ENCODE data around the gene MANEAL. TPM values are rescaled to one million over a fixed set of nuclear protein-coding genes. Genes with fewer than 3 reads are reported as not detected.
A peak's percentile ranks its signal among the peaks of the same experiment; 100 is the strongest.

Gene MANEAL
- total RNA-seq, 2 experiments from 2014 or later = 2.6 to 4.5 TPM

- no peak overlapping the region for H3K27ac Mint-ChIP-seq
- H3K4me1 Mint-ChIP-seq = peaks cover 13% of the 10 kb centered on the region
- ATAC-seq (no peak), DNase-seq (no peak)
- CTCF ChIA-PET = no interaction called here
- no peaks in the 10 kb centered on the region for H3K27me3 Mint-ChIP-seq
- H3K4me3 Mint-ChIP-seq = no peak overlapping the region
- no peaks in the 10 kb centered on the region for H3K9me3 Mint-ChIP-seq (ENCODE audit: low read depth)
- H3K36me3 Mint-ChIP-seq = peaks cover 53% of the 10 kb centered on the region
Observed at GRCh38 chr1:37802439-37802838, 8.8 kb downstream of the MANEAL start.

- ATAC-seq (no peak), DNase-seq (no peak)
- H3K9me3 Mint-ChIP-seq (ENCODE audit: low read depth) = no peaks in the 10 kb centered on the region
- H3K27me3 Mint-ChIP-seq = no peaks in the 10 kb centered on the region
- CTCF ChIA-PET = interaction anchor here (0.9 to 4.2 kb wide), 2 partner anchors 52 to 117 kb away, joined by 5 to 38 read pairs; partner anchors contain the start of gene MTF1
- peak overlapping the region; percentile 80 for H3K27ac Mint-ChIP-seq
- peaks cover 40% of the 10 kb centered on the region for H3K36me3 Mint-ChIP-seq
- peak overlapping the region; percentile 87 for H3K4me3 Mint-ChIP-seq
- peaks cover 27% of the 10 kb centered on the region for H3K4me1 Mint-ChIP-seq
Observed at GRCh38 chr1:37807220-37807554, 13.5 kb downstream of the MANEAL start.

DNA sequence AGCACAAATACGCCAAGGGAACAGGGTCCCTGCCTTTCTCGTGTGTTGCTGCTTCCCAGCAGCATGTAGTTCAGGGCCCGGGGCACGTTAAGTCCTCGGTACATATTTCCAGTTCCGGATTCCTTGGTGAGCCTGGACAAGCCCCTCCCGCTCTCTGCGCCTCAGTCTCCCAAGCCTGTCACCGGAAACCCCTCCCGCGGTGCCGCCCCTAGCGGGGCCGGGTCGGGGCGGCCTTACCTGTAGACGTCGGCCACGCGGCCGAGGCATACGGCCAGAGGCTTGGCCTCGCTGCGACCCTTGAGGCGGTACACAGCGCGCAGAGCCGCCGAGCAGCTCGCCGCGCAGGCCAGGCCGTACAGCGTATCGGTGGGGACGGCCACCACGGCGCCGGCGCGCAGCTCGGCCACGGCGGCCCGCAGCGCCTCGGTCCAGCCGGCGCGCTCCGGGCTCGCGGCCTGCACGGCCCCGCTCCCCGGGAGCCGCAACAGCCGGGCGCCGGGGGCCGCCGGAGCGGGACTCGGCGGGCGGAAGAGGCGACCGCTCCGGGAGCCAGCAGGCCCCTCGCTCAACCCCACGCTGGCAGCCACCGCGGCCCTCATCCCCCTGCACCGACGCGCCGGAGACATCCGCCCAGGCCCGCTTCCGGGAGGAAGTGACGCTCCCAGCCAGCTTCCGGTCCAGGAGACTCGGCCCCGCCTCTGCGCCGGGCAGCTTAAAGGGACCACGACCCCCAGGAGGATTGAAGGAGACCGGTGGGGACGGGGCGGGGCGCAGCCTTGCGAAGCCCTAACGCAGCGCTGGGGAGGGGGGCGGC is 14.1 kb downstream of the MANEAL start, which contains the start of the genes C1orf122 and YRDC:
TSS of gene C1orf122 (plus strand) at position 236 of the 814 bp plus-strand sequence. CDS start 615 bp downstream, outside the sequence.
TSS of gene YRDC (minus strand) at position 654 of the 814 bp plus-strand sequence. CDS start at position 626, 28 bp downstream.
- H3K27me3 Mint-ChIP-seq = no peaks in the 10 kb centered on the region

DNA sequence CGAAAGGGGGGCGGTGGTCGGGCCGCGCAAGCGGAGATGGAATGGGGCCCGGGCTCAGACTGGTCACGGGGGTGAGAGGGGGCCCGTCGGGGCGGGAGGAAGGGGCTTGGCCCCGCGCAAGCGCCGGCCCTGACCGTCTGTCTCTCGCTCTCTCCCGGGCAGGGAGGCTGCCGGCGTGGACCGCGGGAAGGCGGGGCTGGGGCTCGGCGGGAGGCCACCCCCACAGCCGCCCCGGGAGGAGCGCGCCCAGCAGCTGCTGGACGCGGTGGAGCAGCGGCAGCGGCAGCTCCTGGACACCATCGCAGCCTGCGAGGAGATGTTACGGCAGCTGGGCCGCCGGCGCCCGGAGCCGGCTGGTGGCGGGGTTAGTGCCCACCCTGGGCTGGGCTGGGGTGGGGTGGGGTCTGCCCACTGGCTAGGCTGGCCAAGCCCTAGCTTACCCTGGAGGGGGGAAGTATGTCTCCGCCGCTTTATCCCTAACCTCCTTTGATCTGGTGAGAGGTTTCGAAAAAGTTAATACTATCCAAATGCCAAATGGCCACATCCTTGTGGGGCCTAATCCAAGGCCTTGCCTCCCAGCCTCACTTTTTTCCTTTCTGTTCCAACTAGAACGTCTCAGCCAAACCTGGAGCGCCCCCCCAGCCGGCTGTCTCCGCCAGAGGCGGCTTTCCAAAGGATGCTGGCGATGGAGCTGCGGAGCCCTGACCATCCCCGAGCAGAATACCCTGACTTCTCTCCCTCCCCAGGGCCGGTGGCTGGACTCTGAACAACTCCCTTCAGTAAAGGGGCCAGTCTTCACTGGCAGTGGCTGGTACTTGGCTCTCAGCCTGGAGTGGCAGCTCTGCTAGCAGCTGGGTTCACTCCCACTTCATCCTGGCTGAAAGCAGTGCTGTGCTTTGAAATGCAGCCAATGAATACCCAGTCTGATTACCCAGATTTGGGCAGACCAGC is 15.0 kb downstream of the MANEAL start:
- no peaks in the 10 kb centered on the region for H3K27me3 Mint-ChIP-seq
- H3K27ac Mint-ChIP-seq = peak overlapping the region; percentile 88
- CTCF ChIA-PET = interaction anchor here (0.9 to 4.2 kb wide), 10 partner anchors 9 to 205 kb away, joined by 3 to 38 read pairs (median 3); partner anchors contain the start of gene MTF1
- no peak for DNase-seq
- H3K4me3 Mint-ChIP-seq = peak overlapping the region; percentile 87
- no peaks in the 10 kb centered on the region for H3K9me3 Mint-ChIP-seq (ENCODE audit: low read depth)
- peaks cover 30% of the 10 kb centered on the region for H3K36me3 Mint-ChIP-seq
- ATAC-seq = peak; percentile 65
- H3K4me1 Mint-ChIP-seq = peaks cover 27% of the 10 kb centered on the region

More for the DNA sequence above, 14.1 kb downstream of the MANEAL start, which contains the start of the genes C1orf122 and YRDC:
- H3K4me1 Mint-ChIP-seq = peaks cover 27% of the 10 kb centered on the region
- peak; percentile 95 for DNase-seq
- no peaks in the 10 kb centered on the region for H3K9me3 Mint-ChIP-seq (ENCODE audit: low read depth)
- H3K27ac Mint-ChIP-seq = peak within 1 kb of the TSS; percentile 88
- CTCF ChIA-PET = interaction anchor here (0.9 to 4.2 kb wide), 11 partner anchors 10 to 206 kb away, joined by 3 to 38 read pairs (median 3); partner anchors contain the start of gene MTF1
- peaks cover 34% of the 10 kb centered on the region for H3K36me3 Mint-ChIP-seq
- peak; percentile 92 for ATAC-seq
- peak within 1 kb of the TSS; percentile 87 for H3K4me3 Mint-ChIP-seq

- peaks cover 27% of the 10 kb centered on the region for H3K4me1 Mint-ChIP-seq
- H3K27ac Mint-ChIP-seq = peak overlapping the region; percentile 11
- no peaks in the 10 kb centered on the region for H3K27me3 Mint-ChIP-seq
- ATAC-seq (no peak), DNase-seq (no peak)
- H3K36me3 Mint-ChIP-seq = peaks cover 20% of the 10 kb centered on the region
- no peaks in the 10 kb centered on the region for H3K9me3 Mint-ChIP-seq (ENCODE audit: low read depth)
- H3K4me3 Mint-ChIP-seq = no peak overlapping the region
- CTCF ChIA-PET = interaction anchor here (0.5 kb wide), 1 partner anchor 51 kb away, joined by 3 read pairs; no protein-coding TSS in a partner anchor
Observed at GRCh38 chr1:37809942-37810341, 16.3 kb downstream of the MANEAL start.

GRCh38 chr1:37811027-37811655 is 17.5 kb downstream of the MANEAL start:
- peak overlapping the region; percentile 46 for H3K27ac Mint-ChIP-seq

DNA sequence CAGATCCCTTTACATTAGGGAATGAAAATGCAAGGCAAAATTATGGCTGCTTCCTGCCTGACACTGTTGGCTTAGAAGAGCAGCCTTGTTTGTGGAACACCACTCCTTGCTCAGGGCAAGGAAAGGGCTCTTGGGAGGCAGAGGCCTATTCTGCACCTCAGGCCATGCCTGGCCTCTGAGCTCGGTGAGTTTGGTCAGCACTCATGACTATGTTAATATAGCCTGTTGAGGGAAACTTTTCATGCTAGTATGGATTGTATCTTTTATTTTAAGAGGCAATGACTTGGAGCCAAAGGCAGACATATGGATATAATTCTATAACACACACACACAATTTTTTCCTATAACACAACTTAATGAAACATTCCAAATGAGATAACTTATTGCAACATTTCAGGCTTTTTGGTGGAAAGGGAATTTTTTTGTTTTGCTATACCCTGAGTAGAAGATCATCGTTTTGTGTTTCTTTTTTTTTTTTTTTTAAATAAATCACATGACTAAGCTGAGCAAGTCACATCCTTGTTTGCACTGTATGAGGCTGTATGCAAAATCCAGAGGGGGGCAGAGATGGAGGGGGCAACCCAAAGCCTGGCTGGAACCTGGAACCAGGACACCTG is 20.0 kb downstream of the MANEAL start:
- no peaks in the 10 kb centered on the region for H3K27me3 Mint-ChIP-seq
- peaks cover 6% of the 10 kb centered on the region for H3K36me3 Mint-ChIP-seq
- CTCF ChIA-PET = no interaction called here
- ATAC-seq = no peak
- peaks cover 14% of the 10 kb centered on the region for H3K4me1 Mint-ChIP-seq
- no peak overlapping the region for H3K27ac Mint-ChIP-seq
- H3K4me3 Mint-ChIP-seq = no peak overlapping the region
- no peak for DNase-seq
- H3K9me3 Mint-ChIP-seq (ENCODE audit: low read depth) = no peaks in the 10 kb centered on the region

More at GRCh38 chr1:37811027-37811655, 17.5 kb downstream of the MANEAL start:
- peak; percentile 75 for DNase-seq
- Mint-ChIP-seq H3K9me3 (ENCODE audit: low read depth) (no peaks in the 10 kb centered on the region), H3K36me3 (peaks cover 12% of the 10 kb centered on the region), H3K27me3 (no peaks in the 10 kb centered on the region), H3K4me1 (peaks cover 23% of the 10 kb centered on the region), H3K4me3 (no peak overlapping the region)
- CTCF ChIA-PET = interaction anchor here (1.0 to 2.1 kb wide), 2 partner anchors 49 to 179 kb away, joined by 3 to 12 read pairs; partner anchors contain the start of gene MTF1
- ATAC-seq = no peak

DNA sequence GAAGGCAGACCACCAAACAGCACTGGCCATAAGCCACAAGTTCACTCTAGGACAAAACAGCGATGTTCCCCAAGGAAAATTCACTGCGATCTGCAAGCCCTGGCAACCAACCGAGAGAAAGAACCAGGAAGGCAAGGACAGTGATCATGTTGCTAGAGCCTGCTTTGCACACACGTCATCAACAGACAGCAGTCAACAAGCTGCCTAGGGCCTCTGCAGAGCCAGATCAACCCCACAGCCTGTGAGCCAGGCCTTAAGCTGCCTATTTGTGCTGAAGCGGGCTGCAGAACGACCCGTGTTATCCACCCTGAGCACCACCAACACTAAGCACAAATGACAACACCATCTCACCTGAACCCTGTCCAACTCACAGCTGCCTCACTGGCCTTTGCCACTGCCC is 20.6 kb downstream of the MANEAL start:
- H3K4me3 Mint-ChIP-seq = no peak overlapping the region
- H3K9me3 Mint-ChIP-seq (ENCODE audit: low read depth) = no peaks in the 10 kb centered on the region
- peaks cover 6% of the 10 kb centered on the region for H3K36me3 Mint-ChIP-seq
- CTCF ChIA-PET = interaction anchor here (1.9 kb wide), 1 partner anchor 17 kb away, joined by 6 read pairs; no protein-coding TSS in a partner anchor
- no peak overlapping the region for H3K27ac Mint-ChIP-seq
- H3K4me1 Mint-ChIP-seq = peaks cover 11% of the 10 kb centered on the region
- ATAC-seq (no peak), DNase-seq (no peak)
- no peaks in the 10 kb centered on the region for H3K27me3 Mint-ChIP-seq

DNA sequence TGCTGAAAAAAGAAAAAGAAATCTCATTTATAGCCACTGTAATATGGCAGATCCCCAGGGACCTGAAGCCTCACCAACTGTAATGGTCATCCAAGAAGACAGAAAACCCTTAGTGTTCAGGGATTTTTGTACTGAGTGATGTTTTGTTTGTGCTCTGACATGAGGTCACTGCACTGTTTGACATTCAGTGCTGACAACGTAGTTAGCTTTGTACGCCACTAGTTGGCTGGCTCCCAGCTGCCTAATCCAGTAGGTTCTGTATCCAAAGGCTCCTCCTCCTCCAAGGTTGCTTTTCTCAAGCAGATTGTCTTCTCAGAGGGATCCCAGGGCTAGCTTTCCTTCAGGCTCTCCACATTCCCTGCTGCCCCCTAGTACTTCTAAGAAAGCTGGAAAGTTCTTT is 23.8 kb downstream of the MANEAL start:
- Mint-ChIP-seq H3K36me3 (peaks cover 17% of the 10 kb centered on the region), H3K4me3 (no peak overlapping the region), H3K9me3 (ENCODE audit: low read depth) (no peaks in the 10 kb centered on the region), H3K27ac (no peak overlapping the region), H3K27me3 (no peaks in the 10 kb centered on the region), H3K4me1 (peaks cover 5% of the 10 kb centered on the region)
- CTCF ChIA-PET = interaction anchor here (1.0 to 1.6 kb wide), 3 partner anchors 9 to 43 kb away, joined by 3 to 7 read pairs (median 4); partner anchors contain the start of genes C1orf122 and YRDC
- DNase-seq (no peak), ATAC-seq (no peak)

- Mint-ChIP-seq H3K36me3 (peaks cover 26% of the 10 kb centered on the region), H3K4me1 (peaks cover 23% of the 10 kb centered on the region), H3K4me3 (no peak overlapping the region), H3K27me3 (no peaks in the 10 kb centered on the region), H3K9me3 (ENCODE audit: low read depth) (no peaks in the 10 kb centered on the region), H3K27ac (no peak overlapping the region)
- ATAC-seq (no peak), DNase-seq (no peak)
- CTCF ChIA-PET = interaction anchor here (2.7 kb wide), 1 partner anchor 38 kb away, joined by 13 read pairs; the partner anchor contains the start of gene MTF1
Observed at GRCh38 chr1:37821481-37821880, 27.8 kb downstream of the MANEAL start.

GRCh38 chr1:37822906-37823815 is 29.5 kb downstream of the MANEAL start:
- H3K36me3 Mint-ChIP-seq = peaks cover 29% of the 10 kb centered on the region
- H3K27ac Mint-ChIP-seq = peak overlapping the region; percentile 45
- H3K9me3 Mint-ChIP-seq (ENCODE audit: low read depth) = no peaks in the 10 kb centered on the region
- H3K4me1 Mint-ChIP-seq = peaks cover 23% of the 10 kb centered on the region
- CTCF ChIA-PET = interaction anchor here (2.7 kb wide), 1 partner anchor 37 kb away, joined by 13 read pairs; the partner anchor contains the start of gene MTF1
- DNase-seq (peak; percentile 53), ATAC-seq (peak; percentile 42)
- H3K4me3 Mint-ChIP-seq = no peak overlapping the region
- H3K27me3 Mint-ChIP-seq = no peaks in the 10 kb centered on the region

Measured in activated CD8-positive, alpha-beta memory T cell treated with anti-CD3 and anti-CD28 coated beads, Interleukin-2, amount 10 ng/mL, durations not matched to agents 7 days and 5 days (primary cell).